Psoas muscle (tissue), 8 donors: ENCODE data around the gene TMTC2. TPM values are rescaled to one million over a fixed set of nuclear protein-coding genes. Genes with fewer than 3 reads are reported as not detected.

Experiments used
- ATAC-seq, 4 donors: fragments of 200-7000 bp; cut with Tn5 transposase; one replicate each; pipeline ENCODE4 v1.9.1; 2020; ENCODE audit warnings: moderate library complexity in 3 of 4, mild to moderate bottlenecking in 2 of 4
- DNase-seq, 2 donors: peaks; one replicate each; pipeline ENCODE4 v3.0.0-alpha.2; 2020
- H3K27ac ChIP-seq: fragments of 200-600 bp; one replicate; pipeline ENCODE4 v1.8.0; 2022
- H3K27me3 ChIP-seq, 3 donors: fragments of 200-600 bp in 1 of 3; one replicate each; pipeline versions ENCODE4 v1.6.1 to v1.8.0; 2013 to 2022; ENCODE audit warnings: low read length in 2 of 3, mild to moderate bottlenecking in 2 of 3, moderate library complexity in 1 of 3; ENCODE audit not compliant: insufficient read depth in 3 of 3
- H3K36me3 ChIP-seq, 2 donors: fragments of 200-600 bp in 1 of 2; one replicate each; pipeline versions ENCODE4 v1.6.1 to v1.8.0; 2013 to 2022; ENCODE audit warnings: low read depth in 1 of 2, mild to moderate bottlenecking in 1 of 2, moderate library complexity in 1 of 2; ENCODE audit not compliant: insufficient read depth in 1 of 2
- H3K4me1 ChIP-seq: fragments of 200-600 bp; one replicate; pipeline ENCODE4 v1.8.0; 2022
- H3K4me3 ChIP-seq: fragments of 200-600 bp; one replicate; pipeline ENCODE4 v1.8.0; 2022; ENCODE audit warnings: mild to moderate bottlenecking
- H3K9me3 ChIP-seq: fragments of 200-600 bp; one replicate; pipeline ENCODE4 v1.8.0; 2022
- WGBS, 3 donors: extraction: QIAGEN DNeasy Blood & Tissue Kit; methylation state at CpG; one replicate each; pipeline versions ENCODE4 v1.1.6 to v1.1.7; 2013; 5-methylcytosine and 5-hydroxymethylcytosine counted together
- intact Hi-C, 2 donors: fragments of 100-400 bp; cut with DNase I; formaldehyde crosslinking; loops; one replicate each; pipeline versions ENCODE4 v1.11.0 to v1.14.2; 2022
- polyA plus RNA-seq, 3 donors: library from polyadenylated mRNA; stranded (reverse); fragments of 200-250 nt; gene quantifications; one replicate each; pipeline ENCODE4 v1.2.3, GENCODE V29; 2013
- total RNA-seq, 4 donors: library from RNA; stranded (reverse); fragmentation: NEBNext Ultra II Directional in 2 of 4; extraction: Animal tissue kit (Norgen Biotek cat#: 25700) in 2 of 4; gene quantifications; one replicate each; pipeline versions ENCODE4 v1.2.1 to v1.2.4, GENCODE V29; 2021 to 2023
- TF ChIP-seq, protein P1 (sequence below): fragments of 200-600 bp; IDR thresholded peaks from one replicate; pipeline ENCODE4 v1.8.0; 2022; ENCODE audit warnings: antibody characterized with exemption
- donor health status: healthy with polysubstance abuse.
- donor health status: DM: no; HTN: no; CAD: no; lungs with moderate emphysema.
- donor health status: Bipolar disorder and iron deficiency.
- donor health status: healthy.
- donor health status: DM: yes; HTN: yes; CAD: no.
- donor health status: DM: no; HTN: no; CAD: no.
- donor health status: DM: no; HTN: no; CAD: no.
- donor health status: DM: yes; HTN: yes; CAD: no.

The TMTC2 gene
- total and polyA plus RNA-seq, 7 donors: 0.85 to 2.7 (median 1.8) TPM

DNA sequence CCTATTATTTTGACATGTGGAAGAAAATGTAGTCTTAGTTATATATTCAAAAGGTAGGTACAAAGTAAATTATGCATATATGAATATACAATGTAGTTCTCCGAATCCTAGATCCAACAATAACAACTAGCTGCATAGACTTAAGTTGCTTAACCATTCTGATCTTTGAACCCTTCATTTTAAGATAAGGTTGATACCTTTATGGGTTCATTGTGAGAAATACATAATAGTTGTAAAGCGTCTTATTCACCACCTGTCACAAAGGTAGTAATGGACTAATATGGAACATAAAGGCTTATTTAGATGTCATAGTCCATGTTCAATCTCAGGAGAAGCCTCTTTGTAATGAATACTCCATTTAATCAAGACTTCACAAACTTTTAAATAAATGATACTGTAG is 263.6 kb downstream of the TMTC2 start:
- no peak for DNase-seq
- intact Hi-C loops: no loop called here
- 93 to 98% (median 97%) methylated on average over 2 of the region's 2 CpGs for WGBS, 3 donors
- Histone ChIP-seq H3K27ac (no peak overlapping the region), H3K9me3 (no peaks in the 10 kb centered on the region), H3K4me1 (no peaks in the 10 kb centered on the region), H3K4me3 (no peak overlapping the region), H3K27me3 (no peaks in the 10 kb centered on the region), H3K36me3 (no peaks in the 10 kb centered on the region)
- no peak for ATAC-seq
- TF ChIP-seq, protein P1, sequence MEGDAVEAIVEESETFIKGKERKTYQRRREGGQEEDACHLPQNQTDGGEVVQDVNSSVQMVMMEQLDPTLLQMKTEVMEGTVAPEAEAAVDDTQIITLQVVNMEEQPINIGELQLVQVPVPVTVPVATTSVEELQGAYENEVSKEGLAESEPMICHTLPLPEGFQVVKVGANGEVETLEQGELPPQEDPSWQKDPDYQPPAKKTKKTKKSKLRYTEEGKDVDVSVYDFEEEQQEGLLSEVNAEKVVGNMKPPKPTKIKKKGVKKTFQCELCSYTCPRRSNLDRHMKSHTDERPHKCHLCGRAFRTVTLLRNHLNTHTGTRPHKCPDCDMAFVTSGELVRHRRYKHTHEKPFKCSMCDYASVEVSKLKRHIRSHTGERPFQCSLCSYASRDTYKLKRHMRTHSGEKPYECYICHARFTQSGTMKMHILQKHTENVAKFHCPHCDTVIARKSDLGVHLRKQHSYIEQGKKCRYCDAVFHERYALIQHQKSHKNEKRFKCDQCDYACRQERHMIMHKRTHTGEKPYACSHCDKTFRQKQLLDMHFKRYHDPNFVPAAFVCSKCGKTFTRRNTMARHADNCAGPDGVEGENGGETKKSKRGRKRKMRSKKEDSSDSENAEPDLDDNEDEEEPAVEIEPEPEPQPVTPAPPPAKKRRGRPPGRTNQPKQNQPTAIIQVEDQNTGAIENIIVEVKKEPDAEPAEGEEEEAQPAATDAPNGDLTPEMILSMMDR: no peak

DNA sequence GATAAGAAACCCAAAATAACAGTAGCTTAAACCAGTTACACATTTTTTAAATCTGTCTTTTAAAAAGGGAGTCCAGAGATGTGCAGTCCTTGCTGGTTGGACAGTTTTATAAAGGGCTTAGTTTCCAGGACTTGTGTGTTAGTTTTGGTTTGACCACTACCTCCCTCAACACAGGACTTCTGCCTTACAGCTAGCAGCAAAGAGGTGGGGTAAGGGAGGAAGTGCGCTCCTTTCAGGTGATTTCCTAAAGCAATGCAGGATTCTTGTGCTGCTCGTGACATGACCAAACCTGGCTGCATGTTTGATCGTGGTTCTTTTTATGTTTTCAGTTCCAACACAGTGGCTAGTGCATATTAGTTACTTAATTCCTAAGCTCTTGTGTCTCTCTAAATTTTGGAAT is 266.2 kb downstream of the TMTC2 start:
- Histone ChIP-seq H3K9me3 (no peaks in the 10 kb centered on the region), H3K36me3 (no peaks in the 10 kb centered on the region), H3K4me3 (no peak overlapping the region), H3K4me1 (no peaks in the 10 kb centered on the region), H3K27me3 (no peaks in the 10 kb centered on the region), H3K27ac (no peak overlapping the region)
- DNase-seq (no peak), ATAC-seq (no peak)
- intact Hi-C loops: no loop called here
- 86 to 92% (median 90%) methylated on average over 3 of the region's 3 CpGs for WGBS, 3 donors
- TF ChIP-seq, protein P1: no peak

DNA sequence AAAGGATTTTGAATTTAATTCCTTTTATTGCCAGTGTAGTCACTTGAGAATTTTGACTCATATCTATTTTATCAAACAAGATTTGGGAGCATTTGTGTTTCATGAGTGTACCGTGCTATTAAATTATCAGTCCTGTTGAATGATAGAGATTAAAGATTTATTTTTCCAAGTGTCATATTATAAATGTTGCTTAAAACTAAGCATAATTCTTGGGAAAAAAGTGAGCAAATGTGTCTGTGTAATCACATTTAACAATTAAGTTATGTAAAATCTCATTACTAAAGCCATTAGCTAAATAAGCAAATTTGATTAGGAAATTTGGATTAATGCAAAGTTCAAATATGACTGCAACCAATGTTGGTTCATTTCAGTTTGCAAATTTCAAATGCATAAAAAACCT is 266.7 kb downstream of the TMTC2 start:
- no peaks in the 10 kb centered on the region for H3K9me3 ChIP-seq
- no peak for ATAC-seq
- TF ChIP-seq, protein P1: no peak
- WGBS, 3 donors: 91 to 96% (median 92%) methylated on average over 1 of the region's 1 CpG
- no peaks in the 10 kb centered on the region for H3K4me1 ChIP-seq
- no peaks in the 10 kb centered on the region for H3K27me3 ChIP-seq
- no peaks in the 10 kb centered on the region for H3K36me3 ChIP-seq
- no peak overlapping the region for H3K27ac ChIP-seq
- intact Hi-C loops: no loop called here
- no peak overlapping the region for H3K4me3 ChIP-seq
- DNase-seq: no peak

DNA sequence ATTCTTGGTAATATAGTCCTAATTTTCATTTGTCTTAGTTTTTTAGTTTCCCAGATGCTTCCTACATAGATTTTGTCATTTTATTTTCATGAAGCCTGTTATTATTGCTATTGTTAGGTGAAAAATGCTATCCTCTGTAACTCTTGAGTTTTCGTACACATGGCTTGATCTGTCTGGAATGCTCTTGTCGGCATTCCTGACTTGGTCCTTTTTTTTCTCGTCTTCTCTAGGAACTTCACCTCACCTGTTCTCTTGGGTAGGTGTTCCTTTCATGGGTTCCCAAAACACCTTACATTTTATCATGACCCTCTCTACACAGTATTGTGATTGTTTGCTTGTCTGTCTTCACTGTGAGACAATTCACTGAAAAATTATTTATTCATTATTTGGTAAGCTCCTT is 267.4 kb downstream of the TMTC2 start:
- no peak for DNase-seq
- H3K9me3 ChIP-seq: no peaks in the 10 kb centered on the region
- intact Hi-C loops: no loop called here
- no peak overlapping the region for H3K27ac ChIP-seq
- ATAC-seq: no peak
- TF ChIP-seq, protein P1: no peak
- 76 to 84% (median 80%) methylated on average over 3 of the region's 3 CpGs for WGBS, 3 donors
- no peak overlapping the region for H3K4me3 ChIP-seq
- H3K36me3 ChIP-seq: no peaks in the 10 kb centered on the region
- H3K27me3 ChIP-seq: no peaks in the 10 kb centered on the region
- H3K4me1 ChIP-seq: no peaks in the 10 kb centered on the region

DNA sequence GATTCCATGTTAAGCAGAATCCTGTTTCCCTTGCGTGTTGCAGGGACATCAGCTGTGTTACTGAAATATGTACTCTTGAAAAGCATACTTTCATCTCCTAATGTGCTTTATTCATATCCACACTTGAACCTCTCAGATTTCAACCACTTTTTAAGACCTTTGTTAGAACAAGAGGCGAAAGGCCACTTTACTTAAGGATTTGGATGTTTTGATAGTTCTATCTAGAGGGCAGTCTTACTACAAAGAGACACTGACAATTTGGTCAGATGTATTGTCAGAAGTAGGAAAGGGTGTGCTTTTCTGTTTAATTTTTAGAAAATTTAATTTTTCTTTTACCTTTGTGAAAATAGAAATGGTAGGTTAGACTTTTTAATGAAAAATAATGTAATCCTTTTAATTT is 267.9 kb downstream of the TMTC2 start:
- DNase-seq (no peak), ATAC-seq (no peak)
- WGBS, 3 donors: 76 to 88% (median 81%) methylated on average over 2 of the region's 2 CpGs
- no peak overlapping the region for H3K27ac ChIP-seq
- H3K9me3 ChIP-seq: no peaks in the 10 kb centered on the region
- intact Hi-C loops: no loop called here
- no peaks in the 10 kb centered on the region for H3K36me3 ChIP-seq
- TF ChIP-seq, protein P1: no peak
- no peaks in the 10 kb centered on the region for H3K4me1 ChIP-seq
- no peak overlapping the region for H3K4me3 ChIP-seq
- H3K27me3 ChIP-seq: no peaks in the 10 kb centered on the region
